Posterior cingulate gyrus (tissue), 11 donors: Measurements from ENCODE around the gene ZNF487.

Experiments
- DNase-seq, 10 donors: peaks; one replicate each; pipeline versions ENCODE4 v3.0.0 to v3.0.0-alpha.2; 2020 to 2021; ENCODE audit warnings: mixed read lengths in 3 of 10
- intact Hi-C: fragments of 100-400 bp; cut with DNase I; formaldehyde crosslinking; loops from one replicate; pipeline ENCODE4 v1.15.1; 2023

ZNF487 gene

DNA sequence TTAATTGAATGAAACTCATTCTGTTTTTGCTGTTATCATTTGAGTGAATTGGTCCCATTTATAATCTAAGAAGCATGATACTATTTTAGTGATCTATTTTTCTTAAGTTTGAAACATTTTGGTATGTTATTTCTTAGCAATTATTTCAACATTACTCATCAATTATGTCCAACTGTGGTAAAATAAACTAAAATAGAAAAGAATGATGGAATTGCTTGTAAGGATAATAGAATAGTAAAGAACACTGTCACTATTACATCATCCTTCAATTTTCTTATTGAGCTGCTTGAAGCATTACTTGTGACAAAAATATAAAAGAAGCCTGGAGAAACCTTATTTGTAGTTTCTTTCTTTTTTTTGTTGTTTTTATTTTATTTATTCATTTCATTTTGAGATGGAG, 42.4 kb downstream of the ZNF487 start:
- intact Hi-C loops, result no loop called here
- no peak for DNase-seq

DNA sequence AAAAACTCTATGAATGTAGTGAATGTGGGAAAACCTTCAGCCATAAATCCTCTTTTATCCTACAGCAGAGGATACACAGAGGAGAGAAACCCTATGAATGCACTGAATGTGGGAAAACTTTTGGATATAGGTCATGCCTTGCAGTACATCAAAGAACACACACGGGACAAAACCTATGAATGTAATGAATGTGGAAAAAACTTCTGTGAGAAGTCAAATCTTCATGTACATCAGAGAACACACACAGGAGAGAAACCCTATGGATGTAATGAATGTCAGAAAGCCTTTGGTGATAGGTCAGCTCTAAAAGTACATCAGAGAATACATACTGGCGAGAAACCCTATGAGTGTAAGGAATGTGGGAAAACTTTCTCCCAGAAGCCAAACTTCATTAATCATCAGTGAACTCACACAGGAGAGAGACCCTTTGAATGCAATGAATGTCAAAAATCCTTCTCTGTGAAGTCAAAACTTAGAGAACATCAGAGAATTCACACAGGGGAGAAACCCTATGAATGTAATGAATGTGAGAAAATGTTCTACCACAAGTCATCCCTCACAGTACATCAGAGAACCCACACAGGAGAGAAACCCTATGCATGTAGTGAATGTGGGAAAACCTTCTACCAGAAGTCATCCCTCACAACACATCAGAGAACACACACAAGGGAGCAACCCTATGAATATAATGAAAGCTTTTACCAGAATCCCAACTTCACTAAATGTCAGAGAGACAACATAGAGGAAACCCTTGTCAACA, 45.6 kb downstream of the ZNF487 start:
- intact Hi-C loops, result no loop called here
- no peak for DNase-seq

DNA sequence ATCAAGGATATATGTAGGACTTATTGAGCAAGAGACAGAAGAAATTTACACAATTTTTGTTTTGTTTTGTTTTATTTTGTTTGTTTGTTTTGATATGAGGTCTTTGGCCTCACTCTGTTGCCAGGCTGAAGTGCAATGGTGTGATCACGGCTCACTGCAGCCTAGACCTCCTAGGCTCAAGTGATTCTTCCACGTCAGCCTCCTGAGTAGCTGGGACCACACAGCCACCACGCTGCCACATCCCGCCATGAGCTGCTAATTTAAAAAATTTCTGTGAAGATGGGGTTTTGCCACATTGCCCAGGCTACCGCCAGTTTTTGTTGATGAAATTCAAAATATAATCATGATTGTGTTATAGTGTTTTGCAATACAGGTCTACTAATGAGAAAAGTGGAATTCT, 54.9 kb downstream of the ZNF487 start:
- no peak for DNase-seq
- intact Hi-C loops, result no loop called here

DNA sequence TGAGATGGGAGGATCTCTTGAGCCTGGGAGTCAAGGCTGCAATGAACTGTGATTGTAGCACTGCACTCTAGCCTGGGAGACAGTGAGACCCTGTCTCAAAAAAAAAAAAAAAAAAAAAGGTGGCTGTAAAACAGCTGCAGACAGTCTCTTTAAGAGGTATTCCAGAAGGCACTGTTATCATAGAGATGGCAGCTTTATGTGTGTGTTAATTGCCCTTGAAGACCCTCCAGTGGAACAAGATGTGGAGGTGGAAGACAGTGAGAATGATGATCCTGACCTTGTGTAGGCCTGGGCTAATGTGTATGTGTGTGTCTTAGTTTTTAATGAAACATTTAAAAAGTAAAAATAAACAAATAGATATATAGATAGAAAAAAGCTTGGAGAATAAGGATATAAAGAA, 66.0 kb downstream of the ZNF487 start:
- intact Hi-C loops, result no loop called here
- DNase-seq, result no peak

DNA sequence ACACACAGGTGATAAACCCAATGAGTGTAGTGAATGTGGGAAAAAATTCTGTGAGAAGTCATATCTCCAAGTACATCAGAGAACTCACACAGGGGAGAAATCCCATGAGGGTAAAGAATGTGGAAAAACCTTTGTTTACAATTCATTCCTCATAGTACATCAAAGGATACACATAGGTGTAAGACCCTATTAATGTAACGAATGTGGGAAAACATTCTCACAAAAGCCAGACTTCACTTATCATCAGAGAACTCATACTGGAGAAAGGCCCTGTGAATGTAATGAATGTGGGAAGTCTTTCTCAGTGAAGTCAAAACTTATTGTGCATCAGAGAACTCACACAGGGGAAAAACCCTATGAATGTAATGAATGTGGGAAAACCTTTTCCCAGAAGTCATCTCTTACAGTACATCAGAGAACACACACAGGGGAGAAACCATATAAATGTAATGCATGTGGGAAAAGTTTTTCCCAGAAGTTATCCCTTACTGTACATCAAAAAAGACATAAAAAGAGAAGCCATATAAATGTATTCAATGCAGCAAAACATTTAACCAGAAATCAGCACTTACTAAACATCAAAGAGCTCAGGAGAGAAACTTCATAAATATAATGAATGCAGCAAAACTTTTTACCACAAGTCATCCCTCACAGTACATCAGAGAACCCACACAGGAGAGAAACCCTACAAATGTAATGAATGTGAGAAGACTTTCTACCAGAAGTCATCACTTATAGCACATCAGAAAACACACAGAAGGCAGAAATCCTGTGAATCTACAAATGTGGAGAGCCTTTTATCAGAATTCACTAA, 87.7 kb downstream of the ZNF487 start:
- DNase-seq, result no peak
- intact Hi-C loops, result no loop called here
